ENCODE measurements around the gene GLIS1.

GLIS1 gene

DNA sequence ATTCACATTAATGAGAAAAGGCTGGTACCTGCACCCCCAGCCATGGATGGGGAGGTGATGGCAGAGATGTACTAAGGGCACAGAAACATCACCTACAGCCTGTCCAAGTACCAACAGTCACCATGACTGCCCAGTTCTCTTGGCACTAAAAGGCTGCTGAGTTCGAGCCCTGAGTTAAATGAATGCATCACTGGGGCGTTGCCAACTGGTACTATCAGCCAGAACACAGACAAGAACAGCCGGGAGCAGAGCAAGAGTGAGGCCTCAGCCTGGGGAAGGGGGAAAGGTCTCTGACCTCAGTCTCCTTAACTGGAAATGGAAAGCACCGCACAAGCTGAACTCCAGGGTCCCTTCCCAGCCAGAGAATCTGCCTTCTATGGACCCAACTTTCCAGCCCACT is 60.5 kb downstream of the GLIS1 start:
- TF ChIP-seq, protein P1, sequence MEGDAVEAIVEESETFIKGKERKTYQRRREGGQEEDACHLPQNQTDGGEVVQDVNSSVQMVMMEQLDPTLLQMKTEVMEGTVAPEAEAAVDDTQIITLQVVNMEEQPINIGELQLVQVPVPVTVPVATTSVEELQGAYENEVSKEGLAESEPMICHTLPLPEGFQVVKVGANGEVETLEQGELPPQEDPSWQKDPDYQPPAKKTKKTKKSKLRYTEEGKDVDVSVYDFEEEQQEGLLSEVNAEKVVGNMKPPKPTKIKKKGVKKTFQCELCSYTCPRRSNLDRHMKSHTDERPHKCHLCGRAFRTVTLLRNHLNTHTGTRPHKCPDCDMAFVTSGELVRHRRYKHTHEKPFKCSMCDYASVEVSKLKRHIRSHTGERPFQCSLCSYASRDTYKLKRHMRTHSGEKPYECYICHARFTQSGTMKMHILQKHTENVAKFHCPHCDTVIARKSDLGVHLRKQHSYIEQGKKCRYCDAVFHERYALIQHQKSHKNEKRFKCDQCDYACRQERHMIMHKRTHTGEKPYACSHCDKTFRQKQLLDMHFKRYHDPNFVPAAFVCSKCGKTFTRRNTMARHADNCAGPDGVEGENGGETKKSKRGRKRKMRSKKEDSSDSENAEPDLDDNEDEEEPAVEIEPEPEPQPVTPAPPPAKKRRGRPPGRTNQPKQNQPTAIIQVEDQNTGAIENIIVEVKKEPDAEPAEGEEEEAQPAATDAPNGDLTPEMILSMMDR (IDR thresholded peaks at IDR 0.05; ENCODE audit: extremely low read depth, missing control alignments) = no peak
- DNase-seq (ENCODE audit: low spot score) = no peak

DNA sequence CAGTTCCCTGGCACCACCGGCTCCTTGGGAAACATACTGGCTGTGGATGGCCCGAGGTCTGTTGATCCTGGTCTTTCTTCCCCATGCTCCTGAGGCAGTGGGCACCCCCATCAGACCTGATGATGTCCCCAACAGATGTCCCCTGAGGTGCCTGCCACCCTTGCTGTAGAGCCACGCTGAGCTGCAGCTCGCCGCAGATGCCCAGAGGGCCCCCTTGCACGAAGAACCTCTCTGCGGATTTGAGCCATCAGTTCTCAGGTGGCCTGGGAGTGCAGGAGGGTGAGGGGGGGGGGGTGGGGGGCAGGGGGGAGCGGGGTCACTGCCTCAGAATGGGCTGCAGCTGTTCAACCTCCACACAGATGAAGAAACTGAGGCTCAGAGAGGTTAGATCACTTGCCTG is 60.9 kb downstream of the GLIS1 start:
- TF ChIP-seq, protein P1 (IDR thresholded peaks at IDR 0.05; ENCODE audit: extremely low read depth, missing control alignments) = no peak
- no peak for DNase-seq (ENCODE audit: low spot score)

DNA sequence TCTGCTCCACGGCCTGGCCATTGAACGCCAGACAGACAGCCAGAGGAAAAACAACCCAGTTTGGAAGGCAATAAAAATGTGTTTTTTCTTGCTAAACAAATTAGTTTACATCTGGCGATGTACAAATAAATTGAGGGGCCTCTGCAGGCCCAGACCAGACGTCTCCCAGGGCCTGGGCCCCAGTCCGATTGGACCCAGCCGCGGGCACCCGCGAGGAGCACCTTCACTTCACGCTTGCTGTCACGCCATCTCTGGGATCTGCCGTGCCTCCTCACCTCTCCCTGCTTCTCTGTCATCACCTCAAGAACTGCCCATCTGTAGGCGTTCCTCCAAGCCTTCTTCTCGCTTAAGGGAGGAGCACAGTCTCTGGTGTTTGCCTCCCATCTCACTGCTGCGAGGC is 61.5 kb downstream of the GLIS1 start:
- DNase-seq (ENCODE audit: low spot score) = no peak
- TF ChIP-seq, protein P1 (IDR thresholded peaks at IDR 0.05; ENCODE audit: extremely low read depth, missing control alignments) = no peak

DNA sequence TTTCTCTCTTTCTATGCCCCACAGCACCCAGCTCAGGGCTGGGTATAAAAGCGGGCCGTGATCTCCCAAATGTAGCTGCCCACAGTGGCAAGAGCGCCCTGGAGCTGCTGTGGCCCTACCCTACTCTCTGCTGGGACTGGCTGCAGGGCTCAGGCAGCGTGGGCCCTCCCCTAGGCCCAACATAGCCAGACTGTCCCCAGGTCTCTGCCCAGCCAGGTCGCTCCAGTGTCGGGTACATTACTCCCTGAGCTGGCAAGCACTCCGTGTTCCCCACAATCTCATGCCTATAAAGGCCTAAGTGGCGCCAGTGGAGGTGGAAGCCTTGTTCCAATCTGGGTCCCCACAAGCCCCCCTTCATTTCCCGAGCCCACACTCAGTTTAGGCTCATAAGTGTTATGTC is 66.2 kb downstream of the GLIS1 start:
- TF ChIP-seq, protein P1 (IDR thresholded peaks at IDR 0.05; ENCODE audit: extremely low read depth, missing control alignments) = no peak
- DNase-seq (ENCODE audit: low spot score) = no peak

DNA sequence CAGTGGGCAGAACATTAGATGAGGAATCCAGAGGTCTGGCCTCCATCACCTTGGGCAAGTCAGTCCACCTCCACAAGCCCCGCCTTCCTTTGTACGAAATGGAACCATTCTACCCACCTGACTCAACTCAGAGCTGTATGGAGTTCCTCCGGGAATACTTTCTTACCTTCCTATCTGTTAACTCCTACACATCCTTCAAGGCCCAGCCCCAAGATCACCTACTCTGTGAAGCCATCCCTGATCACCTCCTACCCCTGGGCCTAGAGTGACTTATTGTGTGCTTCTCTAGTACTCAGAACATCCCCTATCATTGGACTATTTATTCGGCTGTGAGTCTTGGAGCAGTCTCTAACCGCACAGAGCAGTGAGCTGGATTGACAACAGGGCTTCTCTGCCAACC is 66.7 kb downstream of the GLIS1 start:
- DNase-seq (ENCODE audit: low spot score) = no peak
- TF ChIP-seq, protein P1 (IDR thresholded peaks at IDR 0.05; ENCODE audit: extremely low read depth, missing control alignments) = no peak

DNA sequence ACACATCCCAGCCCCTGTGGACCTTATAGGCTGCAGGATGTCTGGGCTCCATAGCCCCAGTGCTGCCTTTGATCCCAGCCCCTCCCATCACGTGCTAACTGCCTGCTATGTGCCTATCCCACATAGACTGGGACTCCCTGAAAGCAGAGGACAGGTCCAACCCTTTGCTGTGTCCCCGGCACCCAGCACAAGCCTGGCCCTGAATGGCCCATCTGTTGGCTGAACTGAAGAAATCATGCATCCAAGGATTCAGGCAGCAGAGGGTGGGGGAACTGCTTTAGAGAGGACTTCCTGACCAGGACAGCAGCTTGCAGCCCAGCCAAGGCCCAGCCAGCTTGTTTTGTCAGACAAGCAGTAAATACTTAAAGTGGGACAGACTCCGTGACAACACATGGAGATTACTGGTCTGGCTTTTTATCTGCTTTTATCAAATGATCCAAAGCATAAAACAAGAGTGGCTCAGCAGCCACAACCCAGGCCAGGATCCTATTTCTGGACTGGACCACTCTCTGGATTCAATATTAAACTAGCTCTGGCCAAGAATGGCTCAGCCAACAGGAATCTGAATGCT is 69.3 kb downstream of the GLIS1 start:
- DNase-seq (ENCODE audit: low spot score) = no peak
- TF ChIP-seq, protein P1 (IDR thresholded peaks at IDR 0.05; ENCODE audit: extremely low read depth, missing control alignments) = no peak

DNA sequence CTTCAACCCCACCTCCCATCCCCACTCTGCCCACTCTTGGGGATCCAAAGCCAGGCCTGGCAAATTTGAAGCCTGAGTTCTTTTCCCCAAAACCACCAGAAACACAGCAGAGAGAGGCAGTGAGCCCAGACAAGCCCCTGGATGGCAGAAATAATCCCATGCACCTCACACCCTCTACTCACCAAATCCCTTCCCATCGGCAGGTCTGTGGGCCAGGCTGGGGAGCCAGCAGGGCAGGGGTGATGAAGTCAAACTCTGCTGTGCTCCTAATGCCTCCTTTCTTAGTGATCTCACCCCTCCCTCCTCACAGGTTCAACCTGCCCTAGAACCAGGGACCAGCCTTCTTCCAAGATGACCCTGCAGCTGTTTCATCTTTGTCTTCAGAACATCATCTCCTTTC is 72.4 kb downstream of the GLIS1 start:
- TF ChIP-seq, protein P1 (IDR thresholded peaks at IDR 0.05; ENCODE audit: extremely low read depth, missing control alignments) = no peak

More for the DNA sequence above, 72.4 kb downstream of the GLIS1 start:
- no peak for DNase-seq (ENCODE audit: low spot score)

Measured in GM20000 (cell line).